Suprapubic skin (tissue), 4 donors: ENCODE measurements around the gene NFIA.

Source experiments
- CTCF ChIP-seq, 2 donors: fragments of 200-600 bp in 1 of 2; fragments of 450-650 bp in 1 of 2; sonication (generic) in 1 of 2; IDR thresholded peaks; one replicate each; pipeline ENCODE4 v1.5.1; 2016 to 2019; ENCODE audit warnings: antibody characterized with exemption in 2 of 2, mild to moderate bottlenecking in 1 of 2, moderate library complexity in 1 of 2
- EP300 ChIP-seq: sonication (generic); formaldehyde crosslinking; IDR thresholded peaks from one replicate; pipeline ENCODE4 v1.6.1; 2017; ENCODE audit warnings: antibody characterized with exemption
- POLR2A ChIP-seq, 2 donors: fragments of 450-650 bp; IDR thresholded peaks; one replicate each; pipeline ENCODE4 v1.6.1; 2017; ENCODE audit warnings: antibody characterized with exemption in 2 of 2, mild to moderate bottlenecking in 2 of 2, moderate library complexity in 2 of 2
- POLR2AphosphoS5 ChIP-seq, 3 donors: sonication (generic); formaldehyde crosslinking; IDR thresholded peaks; one replicate each; pipeline ENCODE4 v1.6.1; 2017; ENCODE audit warnings: antibody characterized with exemption in 3 of 3

DNA sequence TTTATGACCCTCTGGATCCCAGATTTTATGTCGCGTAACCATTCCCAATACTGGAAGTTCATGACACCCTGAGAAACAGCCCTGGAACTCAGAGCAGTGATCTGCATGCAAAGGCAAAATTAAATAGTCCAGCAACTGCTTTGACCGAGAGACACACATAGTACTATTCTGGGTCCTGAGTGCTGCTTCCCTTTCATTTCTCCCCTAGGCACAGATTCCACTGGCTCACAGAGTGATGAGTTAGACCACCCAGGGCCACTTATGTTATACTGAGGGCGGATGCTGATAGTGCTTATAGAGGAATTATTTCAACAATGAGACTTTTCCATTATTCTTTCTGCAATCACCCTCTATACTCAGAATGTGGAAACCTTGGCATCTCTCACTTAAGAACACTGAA, 69.2 kb downstream of the NFIA start:
- TF ChIP-seq CTCF (IDR thresholded peaks at IDR 0.05) (no peak), POLR2AphosphoS5 (IDR thresholded peaks at IDR 0.05) (no peak), POLR2A (IDR thresholded peaks at IDR 0.05) (no peak), EP300 (no peak)
